G401 (cell line): ENCODE measurements around the gene GATB. TPM values are rescaled to one million over a fixed set of nuclear protein-coding genes. Genes with fewer than 3 reads are reported as not detected.

ENCODE experiments used
- DNase-seq: peaks from one replicate; pipeline ENCODE4 v3.0.0-alpha.2; 2015; ENCODE audit warnings: low spot score
- in situ Hi-C: cut with HindIII; loops from 2 replicates; pipeline ENCODE4 v1.10.0; 2016; ENCODE audit warnings: low sequenced_read_pairs, mixed read lengths
- total RNA-seq: library from RNA; depleted of rRNA; stranded (reverse); fragments of >200 nt; shearing (Covaris generic); gene quantifications from 2 replicates; pipeline ENCODE4 v1.2.3, GENCODE V29; 2014

The GATB gene
- total RNA-seq, 1 experiment from 2014 or later: 79.6 TPM

DNA sequence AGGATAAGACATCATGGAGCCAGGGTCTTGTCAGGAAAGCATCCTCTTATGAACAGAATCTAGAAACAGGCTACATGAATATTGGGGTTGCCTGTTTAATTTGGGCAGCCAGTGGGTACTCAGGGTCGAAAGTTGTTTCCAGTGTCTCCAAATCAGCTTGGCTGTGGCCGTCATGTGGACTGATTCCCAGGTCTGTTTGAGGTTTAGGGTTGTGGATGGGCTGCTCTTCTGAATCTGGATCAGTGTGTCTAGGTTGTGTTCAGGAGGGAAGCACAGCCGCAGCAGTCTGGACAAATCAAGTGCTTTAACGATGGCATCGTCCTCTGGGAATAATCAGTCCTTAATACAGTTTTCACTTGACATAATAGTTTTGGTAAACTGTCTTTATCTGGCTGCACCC lies 94.3 kb downstream of the GATB start:
- no peak for DNase-seq
- in situ Hi-C loops: no loop called here

DNA sequence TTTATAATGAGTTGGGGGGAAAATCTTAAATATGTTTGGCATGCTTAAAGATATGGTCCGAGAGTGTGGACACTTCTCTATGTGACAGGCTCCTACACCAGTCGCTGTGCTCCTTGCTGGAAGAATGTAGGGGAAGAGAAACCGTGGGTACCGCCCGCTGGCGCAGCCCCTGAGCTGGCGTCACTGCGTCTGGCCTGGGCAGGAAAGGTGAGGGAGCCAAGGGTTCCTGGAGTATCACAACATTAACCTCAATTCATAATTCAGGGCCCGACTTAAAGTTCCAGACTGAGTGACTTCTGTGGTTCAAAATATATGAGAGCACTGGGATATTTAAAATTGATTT lies 95.1 kb downstream of the GATB start:
- in situ Hi-C loops: no loop called here
- DNase-seq: no peak

DNA sequence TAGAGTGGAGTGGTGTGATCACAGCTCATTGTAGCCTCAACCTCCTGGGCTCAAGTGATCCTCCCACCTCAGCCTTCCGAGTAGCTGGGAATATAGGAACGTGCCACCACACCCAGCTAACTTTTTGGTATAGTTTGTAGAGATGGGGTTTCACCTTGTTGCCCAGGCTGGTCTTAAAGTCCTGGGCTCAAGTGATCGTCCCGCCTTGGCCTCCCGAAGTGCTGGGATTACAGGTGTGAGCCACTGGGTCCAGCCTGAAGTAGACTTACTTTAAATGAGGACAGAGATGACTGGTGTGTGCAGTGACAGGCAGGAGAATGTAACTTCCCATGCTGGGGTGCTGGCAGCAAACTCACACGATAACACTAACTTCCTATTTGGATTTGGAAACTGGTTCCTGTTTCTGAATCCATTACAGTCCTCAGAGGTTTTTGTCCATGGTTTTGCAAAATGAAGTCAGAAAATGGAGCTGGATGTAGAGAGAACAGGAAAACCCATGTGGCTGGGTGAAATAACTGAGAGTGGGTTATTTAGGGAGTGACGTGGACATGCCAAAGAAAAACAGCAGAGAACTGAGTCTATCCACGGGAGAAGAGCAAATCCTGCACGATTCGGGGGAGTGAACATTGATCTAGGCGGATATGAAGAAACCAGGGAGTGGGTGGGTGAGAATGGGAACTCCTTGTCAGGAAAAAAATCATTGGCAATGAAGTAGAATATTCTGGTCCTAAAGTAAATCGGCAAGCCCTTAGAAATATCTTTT lies 95.6 kb downstream of the GATB start:
- in situ Hi-C loops: no loop called here

DNA sequence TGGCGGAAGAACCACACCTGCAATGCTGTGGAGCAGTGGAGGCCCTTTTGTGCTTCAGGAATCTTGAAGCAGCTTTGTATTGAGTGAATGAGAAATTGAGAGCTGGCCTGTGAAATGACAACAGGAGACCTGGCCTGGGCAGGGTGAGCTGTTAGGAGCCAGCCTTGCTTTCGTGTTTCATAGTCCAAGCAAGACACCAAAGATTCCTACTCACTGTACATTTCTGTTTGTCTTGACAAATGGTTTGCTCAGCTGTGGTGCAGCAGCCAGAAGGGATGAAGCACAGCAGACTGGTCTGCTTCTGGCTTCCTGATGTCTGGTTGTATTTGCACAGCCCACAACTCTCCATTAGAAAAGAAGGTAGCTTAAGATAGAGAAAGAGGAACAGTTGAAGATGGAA lies 96.5 kb downstream of the GATB start:
- in situ Hi-C loops: no loop called here
- DNase-seq: no peak

More for the DNA sequence above, 95.6 kb downstream of the GATB start:
- no peak for DNase-seq

DNA sequence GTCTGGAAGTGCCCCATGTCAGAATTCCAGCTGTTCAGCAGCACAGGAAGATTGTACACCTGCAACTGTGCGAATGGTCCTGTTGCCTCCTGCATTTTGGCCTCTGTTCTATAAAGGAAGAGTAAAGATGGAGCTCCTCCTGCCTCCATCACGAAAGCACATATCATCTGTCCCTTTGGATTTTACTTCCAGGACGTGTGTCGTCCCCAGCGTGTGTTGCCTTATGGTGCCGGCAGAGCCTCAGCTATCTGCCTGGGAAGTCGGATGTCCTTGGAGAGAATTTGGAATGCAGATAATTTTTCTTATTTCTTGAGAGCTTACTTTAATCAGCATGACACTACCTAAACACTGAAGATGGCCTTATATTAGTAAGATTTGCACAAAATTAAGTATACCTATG lies 97.7 kb downstream of the GATB start:
- DNase-seq: no peak
- in situ Hi-C loops: no loop called here

DNA sequence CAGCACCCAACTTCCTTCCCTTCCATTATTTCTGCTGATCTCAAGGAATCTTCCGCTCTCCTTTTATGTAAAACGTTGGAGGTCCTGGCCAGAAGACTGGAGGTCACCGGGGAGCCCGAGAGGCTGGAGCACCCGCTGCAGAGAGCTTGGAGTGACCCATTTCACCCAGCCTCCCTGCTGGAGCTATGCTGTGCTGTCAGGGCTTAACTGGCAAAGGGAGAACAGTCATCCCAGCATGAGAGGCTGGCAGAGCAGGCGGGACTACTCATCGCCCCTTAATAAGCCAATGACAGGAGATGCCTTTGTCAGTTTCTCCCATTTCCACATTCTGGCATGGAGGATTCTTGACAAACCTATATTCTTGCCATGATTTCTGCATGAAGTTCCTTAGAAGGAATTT lies 98.9 kb downstream of the GATB start:
- no peak for DNase-seq
- in situ Hi-C loops: no loop called here

DNA sequence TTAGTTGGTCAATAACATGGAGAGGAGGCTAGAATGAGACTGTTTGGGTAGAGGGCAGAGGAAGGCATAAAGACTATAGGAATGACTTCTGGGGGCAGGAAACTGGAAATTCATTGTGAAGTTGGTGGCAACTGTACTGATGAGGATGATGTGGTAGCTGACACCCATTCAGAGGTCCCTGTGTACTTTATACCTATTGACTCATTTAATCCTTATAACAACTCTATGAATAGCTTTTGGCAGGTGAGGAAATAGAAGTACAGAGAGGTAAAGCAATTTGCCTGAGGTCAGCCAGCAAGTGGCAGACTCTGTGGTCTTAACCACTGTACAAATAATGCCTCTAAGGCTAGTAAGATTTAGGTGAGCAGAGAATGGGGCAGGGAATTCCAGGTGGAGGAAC lies 100.1 kb downstream of the GATB start:
- DNase-seq: no peak
- in situ Hi-C loops: no loop called here

DNA sequence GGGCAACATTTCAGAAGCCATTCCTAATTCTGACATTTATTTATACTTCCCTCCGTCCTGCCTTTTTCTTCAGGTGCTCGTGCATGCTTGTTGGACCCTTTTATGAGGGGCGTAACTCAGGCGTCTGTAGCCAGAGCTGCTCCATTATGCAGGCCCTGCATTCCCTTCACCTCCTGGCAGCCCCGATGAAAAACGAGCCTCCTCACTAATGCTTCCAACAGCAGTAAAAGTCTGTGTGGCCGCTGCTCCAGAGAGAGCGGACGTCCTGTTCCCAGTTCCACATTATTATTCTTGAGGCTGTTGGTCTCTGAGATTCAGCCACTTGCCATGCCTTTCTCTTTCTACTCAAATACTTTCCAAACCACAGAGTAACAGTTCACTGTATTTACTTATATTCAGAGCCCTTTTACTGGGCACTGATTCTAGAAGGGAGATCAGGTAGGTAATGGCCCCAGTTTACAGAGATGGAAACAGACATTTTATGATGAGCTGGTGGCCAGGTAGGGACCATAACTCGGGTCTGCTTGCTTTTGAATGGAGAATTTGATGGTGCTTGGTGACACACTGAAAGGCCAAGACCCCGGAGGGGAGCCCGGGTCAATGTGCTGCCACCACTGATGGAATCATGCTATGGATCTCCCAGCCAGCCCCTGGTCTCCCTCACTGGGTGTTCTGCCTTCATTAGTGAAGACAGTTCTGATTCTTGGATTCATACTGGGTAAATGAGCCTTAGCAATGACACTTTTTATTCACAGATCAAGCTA lies 101.0 kb downstream of the GATB start:
- in situ Hi-C loops: no loop called here
- no peak for DNase-seq

DNA sequence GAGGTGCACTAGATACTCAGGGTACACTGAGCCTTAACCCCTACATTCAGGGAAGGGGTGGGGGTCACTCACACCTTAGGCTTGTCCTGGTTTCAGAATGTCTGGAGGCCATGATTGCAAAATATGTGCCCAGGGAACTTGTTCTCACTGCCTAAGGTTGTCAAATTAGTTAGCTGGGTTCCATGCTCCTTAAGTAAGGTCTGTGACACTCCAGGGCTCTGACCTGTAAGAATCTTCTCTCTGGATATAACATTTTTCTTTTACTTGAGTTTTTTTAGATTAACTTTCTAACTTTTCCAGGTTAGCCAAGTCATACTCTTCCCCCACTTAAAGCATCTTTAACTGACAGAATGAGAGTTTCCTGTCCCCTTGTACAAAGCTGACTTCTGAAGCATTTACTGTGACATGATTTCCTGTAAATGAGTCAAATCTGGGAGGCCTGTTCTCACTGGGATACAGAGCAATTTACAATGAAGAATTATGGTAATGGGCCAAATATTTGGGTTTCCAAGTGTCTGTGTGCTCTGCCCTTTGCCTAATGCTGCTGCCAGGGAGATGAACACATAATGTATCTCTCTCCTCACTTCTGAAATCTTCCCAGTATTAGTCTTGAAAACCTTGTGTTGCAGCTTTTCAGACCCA lies 101.7 kb downstream of the GATB start:
- no peak for DNase-seq
- in situ Hi-C loops: no loop called here

DNA sequence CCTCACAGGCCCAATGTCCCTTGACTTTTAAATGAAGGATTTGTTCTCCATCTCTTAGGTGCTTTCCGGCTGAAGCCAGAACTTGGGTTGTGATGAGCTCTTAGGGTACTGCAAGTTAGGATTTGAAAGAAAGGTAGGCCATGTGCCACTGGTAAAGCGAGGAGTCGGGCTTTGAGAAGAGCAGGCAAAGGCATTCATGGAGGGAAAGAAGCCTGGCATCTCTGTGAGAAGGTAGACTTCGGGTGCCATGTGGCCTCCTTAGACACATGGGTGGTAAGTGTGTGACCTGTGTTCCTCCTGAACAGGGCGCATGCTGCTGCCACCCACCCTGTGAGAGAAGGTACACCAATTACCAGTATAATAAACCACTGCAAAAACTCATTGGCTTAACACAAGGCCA lies 102.9 kb downstream of the GATB start:
- no peak for DNase-seq
- in situ Hi-C loops: no loop called here

DNA sequence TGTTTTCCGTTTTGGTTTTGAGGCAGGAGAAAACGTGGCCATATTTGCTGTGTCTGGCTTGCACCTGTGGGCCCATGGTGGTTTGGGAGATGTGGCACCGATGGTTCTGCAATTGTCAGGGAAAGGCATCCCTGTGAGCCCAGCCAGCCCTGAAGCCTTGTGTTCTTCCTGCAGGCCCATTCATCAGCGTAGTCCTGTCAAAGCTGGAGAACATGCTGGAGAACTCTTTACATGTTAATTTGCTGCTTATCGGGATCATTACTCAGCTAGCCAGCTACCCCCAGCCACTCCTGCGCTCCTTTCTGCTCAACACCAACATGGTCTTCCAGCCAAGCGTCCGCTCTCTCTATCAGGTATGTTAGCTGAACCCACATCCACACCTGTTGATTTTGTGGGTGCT lies 104.7 kb downstream of the GATB start:
- no peak for DNase-seq
- in situ Hi-C loops: no loop called here

DNA sequence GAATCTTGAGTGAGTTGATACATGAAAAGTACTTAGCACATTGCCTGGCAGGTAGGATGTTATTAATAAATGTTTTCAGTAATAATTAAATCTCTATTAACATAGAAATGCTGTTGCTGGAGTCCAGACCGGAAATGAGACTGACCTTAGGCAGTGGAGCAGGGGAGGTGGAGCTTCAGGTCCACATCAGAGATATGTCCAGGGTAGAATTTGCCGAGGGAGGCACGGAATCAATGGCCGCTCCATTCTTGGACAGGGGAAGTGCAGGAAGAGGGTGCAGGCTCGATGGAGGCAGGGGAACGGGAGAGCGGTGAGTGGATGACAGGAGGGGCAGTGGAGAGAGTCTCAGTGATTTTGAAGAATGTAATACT lies 107.3 kb downstream of the GATB start:
- in situ Hi-C loops: no loop called here
- no peak for DNase-seq

DNA sequence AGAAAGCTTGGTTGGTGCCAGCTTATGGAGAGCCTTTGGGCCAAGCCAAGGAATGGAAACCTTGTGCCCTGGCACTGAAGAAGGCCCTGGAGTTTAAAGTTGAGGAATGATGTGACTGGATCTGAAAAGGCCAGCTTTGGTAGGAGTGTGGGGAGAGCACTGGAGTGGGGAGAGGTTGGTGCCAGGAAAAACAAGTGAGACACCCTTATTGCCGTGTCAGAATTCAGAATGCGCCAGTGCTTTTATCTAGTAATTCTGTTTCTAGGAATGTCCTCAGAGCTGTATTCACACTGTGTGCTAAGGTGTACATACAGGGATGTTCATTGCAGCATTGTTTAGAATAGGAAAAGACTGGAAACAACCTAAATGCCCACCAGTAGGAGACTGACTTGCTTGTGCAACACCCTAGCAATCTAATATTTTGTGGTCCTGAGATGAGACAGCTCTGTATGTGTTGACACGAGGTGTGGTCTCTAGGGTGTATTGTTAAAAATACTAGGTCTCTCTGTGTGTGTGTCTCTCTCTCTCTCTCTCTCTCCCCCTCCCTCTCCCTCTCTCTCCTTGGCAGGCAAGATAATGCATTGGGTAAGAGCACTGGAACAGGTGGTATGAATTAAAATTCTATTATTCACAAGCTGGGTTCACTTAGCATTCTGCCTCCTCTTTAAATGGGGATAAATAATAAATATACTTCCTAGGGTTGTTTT lies 107.8 kb downstream of the GATB start:
- in situ Hi-C loops: no loop called here
- peak; percentile 53 for DNase-seq

DNA sequence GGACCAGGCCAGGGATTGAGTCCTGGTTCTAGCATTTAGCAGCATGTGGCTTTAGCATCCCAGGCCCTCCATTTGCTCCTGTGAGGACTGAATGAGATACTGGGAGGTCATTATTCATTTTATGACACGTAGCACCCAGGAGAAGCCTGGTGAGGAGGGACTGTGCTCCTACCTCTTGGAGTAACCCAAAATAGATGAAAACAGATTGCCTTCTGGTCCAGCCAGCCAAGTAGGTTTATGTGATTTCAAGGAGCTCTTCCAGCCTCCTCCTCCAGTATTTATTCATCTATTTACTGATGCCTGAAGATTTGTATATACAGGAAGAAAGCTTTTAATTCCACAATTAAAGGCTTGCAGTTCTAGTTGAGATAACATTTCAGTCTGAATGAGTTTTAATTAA lies 109.3 kb downstream of the GATB start:
- in situ Hi-C loops: no loop called here
- peak; percentile 73 for DNase-seq

DNA sequence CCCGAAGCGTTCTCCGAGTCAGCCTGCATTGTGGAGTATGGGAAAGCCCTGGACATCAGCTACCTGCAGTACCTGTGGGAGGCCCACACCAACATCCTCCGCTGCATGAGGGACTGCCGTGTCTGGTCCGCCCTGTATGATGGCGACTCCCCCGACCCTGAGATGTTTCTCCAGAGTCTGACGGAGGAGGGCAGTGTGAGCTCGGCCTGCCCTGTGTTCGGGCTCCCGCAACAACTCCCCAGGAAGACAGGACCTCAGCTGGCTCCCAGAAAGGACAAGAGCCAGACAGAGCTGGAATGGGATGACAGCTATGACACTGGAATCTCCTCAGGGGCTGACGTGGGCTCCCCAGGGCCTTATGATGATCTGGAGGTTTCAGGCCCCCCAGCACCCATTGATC lies 111.3 kb downstream of the GATB start:
- DNase-seq: no peak
- in situ Hi-C loops: no loop called here

DNA sequence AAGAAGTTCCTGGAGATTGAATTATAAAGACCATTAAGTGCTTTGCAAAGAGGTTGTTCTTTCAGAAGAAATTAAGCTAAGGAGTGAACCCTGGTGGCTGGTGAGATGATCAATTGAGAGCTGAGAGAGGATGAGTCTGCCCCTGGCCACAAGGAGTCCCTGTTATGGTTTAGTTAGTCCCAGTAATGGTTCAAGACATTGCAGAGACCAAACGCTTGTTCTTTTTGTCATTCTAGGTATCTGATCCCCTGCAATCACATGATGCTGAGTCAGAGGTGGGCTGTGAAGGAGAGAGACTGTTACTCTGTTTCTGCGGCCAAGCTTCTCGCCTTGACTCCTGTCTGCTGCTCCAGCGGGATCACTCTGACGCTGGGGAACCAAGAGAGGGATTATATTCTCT lies 114.5 kb downstream of the GATB start:
- no peak for DNase-seq
- in situ Hi-C loops: no loop called here

DNA sequence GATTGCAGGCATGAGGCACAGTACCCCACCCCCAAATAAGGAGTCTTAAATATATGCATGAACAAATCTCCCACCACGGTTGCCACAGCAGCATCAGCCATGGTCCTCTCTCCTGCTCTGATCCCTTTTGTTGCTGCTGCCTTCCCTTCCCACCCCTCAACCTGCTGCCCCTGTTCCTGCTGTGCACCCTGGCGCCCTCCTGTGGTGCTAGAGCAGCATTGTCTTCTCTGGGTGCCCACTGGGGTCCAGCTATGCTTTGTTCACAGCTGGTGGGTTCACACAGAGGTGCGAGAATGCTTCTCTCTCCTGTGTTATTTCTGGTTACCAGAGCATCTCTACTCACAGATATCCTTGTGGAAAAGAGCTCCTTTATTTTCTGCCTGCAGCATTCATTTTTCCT lies 116.2 kb downstream of the GATB start:
- in situ Hi-C loops: no loop called here

DNA sequence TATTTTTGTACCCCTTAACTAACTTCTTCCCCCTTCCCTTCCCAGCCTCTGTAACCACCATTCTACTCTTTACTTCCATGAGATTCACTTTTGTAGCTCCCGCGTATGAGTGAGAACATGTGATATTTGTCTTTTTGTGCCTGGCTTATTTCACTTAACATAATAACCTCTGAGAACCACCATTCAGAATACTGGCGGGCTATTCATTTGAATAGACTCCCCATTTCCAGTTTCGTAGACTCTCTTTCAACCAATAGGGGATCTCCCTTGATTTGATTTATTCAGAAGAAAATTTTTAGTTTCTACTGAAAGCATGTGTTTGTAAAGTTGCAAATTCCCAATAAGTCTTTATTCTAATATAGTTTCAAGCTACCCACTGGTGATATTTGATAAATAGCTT lies 117.2 kb downstream of the GATB start:
- DNase-seq: no peak
- in situ Hi-C loops: no loop called here

More for the DNA sequence above, 116.2 kb downstream of the GATB start:
- no peak for DNase-seq

DNA sequence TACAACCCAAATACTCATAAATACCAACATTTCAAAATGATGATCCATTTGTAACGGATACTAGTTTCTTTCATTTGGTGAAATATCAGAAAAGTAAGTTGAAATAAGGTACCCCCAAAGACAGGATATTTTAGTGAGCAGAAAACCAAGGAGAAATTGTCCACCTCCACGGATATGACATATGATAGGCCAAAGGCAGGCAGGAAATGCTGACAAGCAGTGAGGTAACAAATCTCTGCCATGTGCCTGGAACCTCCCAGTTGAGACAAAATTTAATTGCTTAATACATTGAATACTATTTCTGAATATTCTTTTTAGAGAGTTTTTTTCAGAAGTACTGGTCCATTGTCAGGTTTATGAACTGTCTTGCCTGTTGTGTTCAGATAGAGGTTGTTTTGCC lies 118.8 kb downstream of the GATB start:
- in situ Hi-C loops: no loop called here
- no peak for DNase-seq

DNA sequence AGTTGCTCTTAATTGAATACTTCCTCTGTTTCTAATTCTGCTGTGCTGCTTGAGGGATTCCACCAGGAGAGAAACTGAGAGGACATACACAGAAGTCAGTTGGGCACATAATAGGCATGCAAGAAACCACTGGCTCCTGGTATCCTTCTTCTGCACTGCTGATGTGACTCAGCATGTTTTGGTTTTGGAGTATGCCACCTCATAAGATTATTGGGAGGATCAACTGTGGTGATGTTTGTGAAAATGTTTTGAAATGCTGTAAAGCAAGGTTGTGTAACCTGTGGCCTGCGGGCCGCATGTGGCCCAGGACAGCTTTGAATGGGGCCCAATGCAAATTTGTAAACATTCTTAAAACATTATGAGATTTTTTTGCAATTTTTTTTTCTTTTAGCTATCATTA lies 119.6 kb downstream of the GATB start:
- in situ Hi-C loops: no loop called here
- DNase-seq: no peak
